ENCODE data around the gene HACD2.

The HACD2 gene

DNA sequence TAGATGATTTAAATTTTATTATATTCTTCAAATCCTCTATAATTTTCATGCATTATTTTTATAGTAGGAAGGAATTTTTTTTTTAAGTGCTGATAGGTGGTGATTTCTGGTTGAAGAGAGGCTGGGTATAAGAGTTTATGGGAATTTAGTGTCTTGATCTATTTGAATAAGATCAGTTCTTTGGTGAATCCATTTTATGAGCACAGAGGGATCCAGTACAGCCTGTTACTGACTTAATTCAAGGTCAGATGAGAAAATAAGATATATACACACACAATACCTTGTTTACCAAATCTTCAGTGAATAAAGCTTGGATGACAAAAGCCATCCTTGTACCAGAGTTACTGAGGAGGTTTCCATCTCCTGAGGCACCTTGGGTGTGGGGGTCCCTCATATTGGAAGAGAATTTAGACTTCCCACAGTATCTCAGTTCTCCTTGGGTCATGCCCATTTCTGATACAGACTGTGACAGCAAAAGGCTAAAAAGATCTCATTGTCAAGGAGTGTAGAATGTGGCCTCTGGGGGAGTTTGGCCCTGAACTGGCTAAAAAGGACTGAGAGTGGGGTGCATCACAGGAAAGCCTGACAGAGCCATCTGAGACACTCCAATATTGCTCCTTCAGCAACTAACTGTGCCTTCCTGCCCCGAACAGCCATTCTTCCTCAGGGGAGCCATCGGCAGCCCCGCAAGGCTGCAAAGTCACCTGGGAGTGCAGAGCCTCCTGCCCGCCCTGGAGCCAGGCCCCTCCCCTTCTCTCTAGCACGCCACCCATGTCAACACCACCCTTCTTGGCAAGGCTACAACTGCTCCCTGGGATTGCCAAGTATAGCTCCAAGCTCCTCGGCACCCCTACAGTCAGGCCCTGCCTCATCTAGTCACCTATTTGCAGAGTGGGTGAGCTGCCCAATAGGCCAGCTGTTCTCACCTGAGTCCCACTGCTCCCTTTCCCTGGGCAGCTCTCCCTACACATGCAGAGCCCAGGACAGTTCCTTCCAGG is 43.1 kb upstream of the HACD2 start:
- no peak overlapping the region for H3K4me3 ChIP-seq (ENCODE audit: low read length)
- TF ChIP-seq, protein P1, sequence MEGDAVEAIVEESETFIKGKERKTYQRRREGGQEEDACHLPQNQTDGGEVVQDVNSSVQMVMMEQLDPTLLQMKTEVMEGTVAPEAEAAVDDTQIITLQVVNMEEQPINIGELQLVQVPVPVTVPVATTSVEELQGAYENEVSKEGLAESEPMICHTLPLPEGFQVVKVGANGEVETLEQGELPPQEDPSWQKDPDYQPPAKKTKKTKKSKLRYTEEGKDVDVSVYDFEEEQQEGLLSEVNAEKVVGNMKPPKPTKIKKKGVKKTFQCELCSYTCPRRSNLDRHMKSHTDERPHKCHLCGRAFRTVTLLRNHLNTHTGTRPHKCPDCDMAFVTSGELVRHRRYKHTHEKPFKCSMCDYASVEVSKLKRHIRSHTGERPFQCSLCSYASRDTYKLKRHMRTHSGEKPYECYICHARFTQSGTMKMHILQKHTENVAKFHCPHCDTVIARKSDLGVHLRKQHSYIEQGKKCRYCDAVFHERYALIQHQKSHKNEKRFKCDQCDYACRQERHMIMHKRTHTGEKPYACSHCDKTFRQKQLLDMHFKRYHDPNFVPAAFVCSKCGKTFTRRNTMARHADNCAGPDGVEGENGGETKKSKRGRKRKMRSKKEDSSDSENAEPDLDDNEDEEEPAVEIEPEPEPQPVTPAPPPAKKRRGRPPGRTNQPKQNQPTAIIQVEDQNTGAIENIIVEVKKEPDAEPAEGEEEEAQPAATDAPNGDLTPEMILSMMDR (conservative IDR thresholded peaks at IDR 0.05; ENCODE audit: low read length): no peak
- no peak for DNase-seq (ENCODE audit: low read depth)

DNA sequence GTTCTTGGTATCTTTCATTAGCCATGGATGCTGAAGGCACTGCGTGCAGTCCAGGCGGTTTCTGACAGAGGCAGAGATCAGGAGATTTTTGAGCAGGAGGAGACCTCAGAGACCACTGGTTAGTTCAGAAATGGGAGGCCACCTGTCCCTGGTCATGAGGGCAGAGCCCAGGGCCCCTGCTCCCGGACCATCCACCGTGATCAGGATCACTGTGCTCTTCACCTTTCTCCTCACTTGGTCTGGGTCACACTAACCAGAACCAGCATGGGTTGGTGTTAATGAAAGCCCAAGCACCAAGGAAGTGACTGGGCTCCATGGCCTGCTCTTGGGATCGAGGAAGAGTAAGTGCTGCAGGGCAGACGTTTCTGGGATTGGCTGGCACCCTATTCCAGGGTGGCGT is 42.0 kb upstream of the HACD2 start:
- TF ChIP-seq, protein P1 (conservative IDR thresholded peaks at IDR 0.05; ENCODE audit: low read length): no peak
- H3K4me3 ChIP-seq (ENCODE audit: low read length): no peak overlapping the region
- DNase-seq (ENCODE audit: low read depth): no peak

DNA sequence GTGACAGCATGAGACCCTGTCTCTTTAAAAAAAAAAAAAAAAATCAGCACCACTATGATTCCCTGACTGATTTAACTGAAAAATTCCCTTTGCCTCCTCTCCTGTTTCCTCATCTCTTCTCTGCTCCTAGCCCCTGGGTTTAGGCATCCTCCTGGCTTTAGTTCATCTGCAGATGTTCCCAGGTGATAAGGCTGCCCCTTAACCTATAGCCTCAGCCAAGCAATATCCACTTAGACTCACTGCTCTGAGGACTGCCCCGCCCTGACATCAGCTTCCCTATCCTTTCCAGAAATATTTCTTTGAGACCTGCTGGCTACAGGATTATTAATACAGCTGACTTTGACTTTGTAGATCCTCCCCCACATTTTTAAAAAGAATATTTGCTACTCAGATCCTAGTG is 39.4 kb upstream of the HACD2 start:
- H3K4me3 ChIP-seq (ENCODE audit: low read length): no peak overlapping the region
- TF ChIP-seq, protein P1 (conservative IDR thresholded peaks at IDR 0.05; ENCODE audit: low read length): no peak
- no peak for DNase-seq (ENCODE audit: low read depth)

DNA sequence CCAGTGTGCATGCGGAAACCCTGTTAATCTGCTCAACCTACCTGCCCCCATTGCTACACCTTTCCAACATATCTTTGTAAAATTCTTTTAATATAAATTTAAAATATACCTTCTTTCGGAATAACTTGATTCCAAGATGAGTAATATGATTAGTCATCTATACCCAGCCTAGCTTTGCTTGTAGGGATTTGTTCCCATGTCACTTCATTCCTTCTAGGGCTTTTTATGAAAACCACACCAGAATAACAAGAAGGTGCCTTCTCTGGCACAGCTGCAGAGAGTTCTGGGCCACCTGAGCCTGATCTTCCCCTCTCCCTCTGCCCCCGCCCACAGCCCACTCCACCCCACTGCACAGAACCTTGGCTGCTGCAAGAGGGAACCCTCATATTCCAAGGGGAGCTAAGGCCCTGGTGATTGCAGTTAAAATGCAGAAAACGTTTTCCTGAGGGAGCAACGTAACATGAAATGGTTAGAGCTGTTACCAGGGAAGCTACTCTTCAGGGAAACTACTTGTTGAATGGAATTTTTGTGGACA is 38.6 kb upstream of the HACD2 start:
- no peak for DNase-seq (ENCODE audit: low read depth)
- TF ChIP-seq, protein P1 (conservative IDR thresholded peaks at IDR 0.05; ENCODE audit: low read length): no peak
- H3K4me3 ChIP-seq (ENCODE audit: low read length): no peak overlapping the region

DNA sequence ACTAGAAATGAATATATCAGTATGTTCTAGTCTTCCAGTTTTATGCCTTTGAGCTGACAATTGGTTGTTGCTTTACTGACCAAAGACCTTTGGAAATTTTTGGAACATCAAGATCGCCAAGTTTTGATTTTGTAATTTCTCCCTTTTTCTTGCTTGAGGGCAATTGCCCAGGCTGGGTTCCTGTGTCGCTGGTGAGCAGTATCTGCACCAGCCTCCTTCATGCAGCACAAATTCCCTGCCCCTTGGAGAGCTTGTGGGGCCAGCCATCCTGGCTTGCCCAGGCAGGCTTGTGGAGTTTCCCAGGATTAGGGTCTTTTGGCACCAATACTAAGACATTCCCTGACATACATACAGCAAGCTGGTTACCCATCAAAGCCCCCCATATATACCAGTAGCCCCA is 37.9 kb upstream of the HACD2 start:
- H3K4me3 ChIP-seq (ENCODE audit: low read length): no peak overlapping the region
- no peak for DNase-seq (ENCODE audit: low read depth)
- TF ChIP-seq, protein P1 (conservative IDR thresholded peaks at IDR 0.05; ENCODE audit: low read length): no peak

DNA sequence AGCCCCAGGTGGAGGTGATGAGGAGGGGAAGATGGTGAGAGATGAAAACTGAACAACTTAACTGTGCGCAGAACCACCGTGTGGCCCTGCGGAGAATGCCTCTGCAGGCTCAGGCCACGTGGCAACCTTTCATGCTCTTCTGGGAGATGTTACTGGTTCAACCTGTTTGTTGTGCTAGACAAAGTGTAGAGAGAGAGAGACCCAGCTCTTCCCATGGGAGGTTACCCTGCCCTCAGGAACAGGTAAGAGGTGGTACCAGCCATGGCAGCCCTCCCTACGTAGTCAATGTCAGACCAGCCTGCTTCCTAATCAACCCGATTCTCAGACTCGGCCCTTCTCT is 37.0 kb upstream of the HACD2 start:
- no peak overlapping the region for H3K4me3 ChIP-seq (ENCODE audit: low read length)
- TF ChIP-seq, protein P1 (conservative IDR thresholded peaks at IDR 0.05; ENCODE audit: low read length): no peak
- no peak for DNase-seq (ENCODE audit: low read depth)
